Measurements from ENCODE around the gene CHD3.

DNA sequence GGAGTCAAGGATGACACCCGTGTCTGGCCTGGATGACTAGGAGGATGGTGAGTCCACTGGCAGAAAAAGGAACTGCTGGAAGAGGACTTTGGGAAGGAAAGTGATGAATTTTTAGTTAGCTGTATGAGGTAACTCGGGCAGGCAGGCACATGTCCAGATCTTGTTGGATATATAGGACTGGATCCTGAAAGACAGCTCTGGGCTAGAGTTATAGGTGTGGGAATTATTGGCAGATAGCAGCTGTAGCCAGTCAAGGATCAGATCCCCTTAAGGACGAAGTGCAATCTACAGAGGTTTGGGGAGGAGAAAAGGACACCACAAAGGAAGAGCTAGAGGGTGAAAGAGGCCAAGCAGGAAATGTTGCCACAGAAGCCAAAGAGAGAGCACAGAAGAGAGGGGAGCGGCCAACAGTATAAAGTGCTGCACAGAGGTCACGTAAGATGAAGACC, 20.7 kb upstream of the CHD3 start:
- TF ChIP-seq, protein P1, sequence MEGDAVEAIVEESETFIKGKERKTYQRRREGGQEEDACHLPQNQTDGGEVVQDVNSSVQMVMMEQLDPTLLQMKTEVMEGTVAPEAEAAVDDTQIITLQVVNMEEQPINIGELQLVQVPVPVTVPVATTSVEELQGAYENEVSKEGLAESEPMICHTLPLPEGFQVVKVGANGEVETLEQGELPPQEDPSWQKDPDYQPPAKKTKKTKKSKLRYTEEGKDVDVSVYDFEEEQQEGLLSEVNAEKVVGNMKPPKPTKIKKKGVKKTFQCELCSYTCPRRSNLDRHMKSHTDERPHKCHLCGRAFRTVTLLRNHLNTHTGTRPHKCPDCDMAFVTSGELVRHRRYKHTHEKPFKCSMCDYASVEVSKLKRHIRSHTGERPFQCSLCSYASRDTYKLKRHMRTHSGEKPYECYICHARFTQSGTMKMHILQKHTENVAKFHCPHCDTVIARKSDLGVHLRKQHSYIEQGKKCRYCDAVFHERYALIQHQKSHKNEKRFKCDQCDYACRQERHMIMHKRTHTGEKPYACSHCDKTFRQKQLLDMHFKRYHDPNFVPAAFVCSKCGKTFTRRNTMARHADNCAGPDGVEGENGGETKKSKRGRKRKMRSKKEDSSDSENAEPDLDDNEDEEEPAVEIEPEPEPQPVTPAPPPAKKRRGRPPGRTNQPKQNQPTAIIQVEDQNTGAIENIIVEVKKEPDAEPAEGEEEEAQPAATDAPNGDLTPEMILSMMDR (IDR thresholded peaks at IDR 0.05) = no peak
- TF ChIP-seq POLR2AphosphoS5 (IDR thresholded peaks at IDR 0.05; ENCODE audit: low read depth, low read length) (no peak), TCF7L2 (IDR thresholded peaks at IDR 0.05; ENCODE audit: low read depth, low read length) (no peak)
